Right lobe of liver (tissue), 6 donors: ENCODE data around the gene TULP3. TPM values are rescaled to one million over a fixed set of nuclear protein-coding genes. Genes with fewer than 3 reads are reported as not detected.

Source experiments
- ATAC-seq, 4 donors: fragments of 200-7000 bp; cut with Tn5 transposase; one replicate each; pipeline ENCODE4 v1.9.1; 2020; ENCODE audit warnings: mild to moderate bottlenecking in 4 of 4, moderate library complexity in 4 of 4
- DNase-seq, 3 donors: peaks; one replicate each; pipeline ENCODE4 v3.0.0-alpha.2; 2020
- H3K27ac ChIP-seq, 3 donors: fragments of 200-600 bp; one replicate each; pipeline ENCODE4 v1.8.0; 2022
- H3K27me3 ChIP-seq, 2 donors: fragments of 200-600 bp; one replicate each; pipeline ENCODE4 v1.8.0; 2022
- H3K36me3 ChIP-seq, 4 donors: fragments of 200-600 bp; sonication (generic) in 1 of 4; one replicate each; pipeline versions ENCODE4 v1.5.1 to v1.8.0; 2017 to 2022; ENCODE audit warnings: control low read depth in 1 of 4
- H3K4me1 ChIP-seq, 4 donors: fragments of 200-600 bp; sonication (generic) in 1 of 4; one replicate each; pipeline versions ENCODE4 v1.5.1 to v1.8.0; 2017 to 2022; ENCODE audit warnings: control low read depth in 1 of 4
- H3K4me3 ChIP-seq, 3 donors: fragments of 200-600 bp; one replicate each; pipeline ENCODE4 v1.8.0; 2022
- H3K9me3 ChIP-seq, 4 donors: fragments of 200-600 bp; sonication (generic) in 1 of 4; one replicate each; pipeline versions ENCODE4 v1.5.1 to v1.8.0; 2017 to 2022; ENCODE audit warnings: control low read depth in 1 of 4
- CTCF ChIP-seq, 4 donors: fragments of 200-600 bp in 3 of 4; fragments of 450-650 bp in 1 of 4; IDR thresholded peaks; one replicate each; pipeline versions ENCODE4 v1.5.1 to v1.8.0; 2016 to 2022; ENCODE audit warnings: antibody characterized with exemption in 4 of 4, mild to moderate bottlenecking in 2 of 4
- POLR2A ChIP-seq: fragments of 450-650 bp; IDR thresholded peaks from one replicate; pipeline ENCODE4 v1.6.1; 2017; ENCODE audit warnings: antibody characterized with exemption, mild to moderate bottlenecking
- WGBS: methylation state at CpG from one replicate; pipeline ENCODE4 v1.1.6; 2018; ENCODE audit warnings: low coverage, low lambda C conversion rate; ENCODE audit not compliant: insufficient coverage; ENCODE audit errors: missing lambda C conversion rate; 5-methylcytosine and 5-hydroxymethylcytosine counted together
- intact Hi-C, 2 donors: fragments of 100-400 bp; cut with DNase I; formaldehyde crosslinking; loops; one replicate each; pipeline versions ENCODE4 v1.11.2 to v1.14.1; 2022
- long read RNA-seq: library from polyadenylated mRNA; unstranded; transcript quantifications from one replicate; pipeline ENCODE4 v2.0.0, GENCODE V29; 2019
- total RNA-seq, 6 experiments: library from RNA; depleted of rRNA in 2 of 6; stranded (reverse); fragments of >200 nt in 2 of 6; fragmentation: NEBNext Ultra II Directional in 3 of 6; extraction: Animal tissue kit (Norgen Biotek cat#: 25700) in 3 of 6; gene quantifications; one replicate each; pipeline versions ENCODE4 v1.1.0 to v1.2.4, GENCODE V29; 2016 to 2023
- donor health status: DM: no; HTN: yes; CAD: no.
- donor health status: DM: no; HTN: no; CAD: no.
- donor health status: DM: no; HTN: no; CAD: no.
- donor health status: DM: no; HTN: yes; CAD: no.
- donor health status: DM: no; HTN: yes; CAD: no.

The TULP3 gene, protein sequence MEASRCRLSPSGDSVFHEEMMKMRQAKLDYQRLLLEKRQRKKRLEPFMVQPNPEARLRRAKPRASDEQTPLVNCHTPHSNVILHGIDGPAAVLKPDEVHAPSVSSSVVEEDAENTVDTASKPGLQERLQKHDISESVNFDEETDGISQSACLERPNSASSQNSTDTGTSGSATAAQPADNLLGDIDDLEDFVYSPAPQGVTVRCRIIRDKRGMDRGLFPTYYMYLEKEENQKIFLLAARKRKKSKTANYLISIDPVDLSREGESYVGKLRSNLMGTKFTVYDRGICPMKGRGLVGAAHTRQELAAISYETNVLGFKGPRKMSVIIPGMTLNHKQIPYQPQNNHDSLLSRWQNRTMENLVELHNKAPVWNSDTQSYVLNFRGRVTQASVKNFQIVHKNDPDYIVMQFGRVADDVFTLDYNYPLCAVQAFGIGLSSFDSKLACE
- 10 to 100 TPM in 1 of 6 experiments, 1 to 10 TPM in 5; 2.4 to 12.6 (median 5.4) TPM for total RNA-seq
- long read RNA-seq, partial matches to known transcripts = 0 of 1 reads
- long read RNA-seq, other reads (novel, unspliced or antisense) = 1 of 1 reads

GRCh38 chr12:2890388-2891239 is at the start of gene TULP3:
TSS of gene TULP3 (plus strand) at chr12:2890891. CDS start at chr12:2890948, 57 bp downstream.
- DNase-seq = peak; percentile 99
- intact Hi-C loops = no loop called here
- Histone ChIP-seq H3K4me1 (no peaks in the 10 kb centered on the region), H3K27ac (peak within 1 kb of the TSS; percentile 89 to 98 (median 91)), H3K9me3 (no peaks in the 10 kb centered on the region), H3K36me3 (no peaks in the 10 kb centered on the region), H3K4me3 (peak within 1 kb of the TSS; percentile 72 to 97 (median 95)), H3K27me3 (no peaks in the 10 kb centered on the region)
- peak; percentile 76 for TF ChIP-seq POLR2A
- peak in 1 of 4 donors; percentile 13 for TF ChIP-seq CTCF (IDR thresholded peaks at IDR 0.05)
- WGBS = 0% methylated on average over 9 of the region's 83 CpGs
- ATAC-seq = peak; percentile 93 to 99 (median 98)

DNA sequence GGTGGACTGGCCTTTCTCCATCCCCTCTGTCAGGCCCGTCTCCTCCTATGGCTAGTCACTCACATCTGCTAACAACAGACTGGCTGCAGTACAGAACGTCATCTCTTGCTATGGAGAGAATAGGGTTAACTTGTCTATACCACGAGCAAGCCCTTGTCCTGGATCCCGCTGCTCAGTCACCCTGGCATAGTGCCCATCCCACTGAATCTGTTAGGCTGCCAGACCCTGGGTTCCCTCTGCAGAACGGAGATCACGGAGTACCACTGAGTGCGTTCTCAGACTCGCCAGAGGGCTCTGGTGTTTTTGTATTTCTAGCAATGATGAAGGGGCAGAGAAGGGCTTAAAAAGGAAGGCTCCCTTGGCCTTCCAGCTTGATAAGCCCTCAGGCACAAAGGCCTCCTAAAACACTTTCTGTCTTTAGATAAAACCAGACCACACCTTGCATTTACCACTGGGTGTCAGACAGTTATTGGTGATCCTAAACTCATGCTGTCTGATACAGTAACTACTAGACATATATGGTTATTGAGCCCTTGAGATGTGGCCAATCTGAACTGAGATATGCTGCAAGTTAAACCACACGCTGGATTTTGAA is 49.5 kb upstream of the TULP3 start:
- no peaks in the 10 kb centered on the region for H3K36me3 ChIP-seq
- TF ChIP-seq CTCF (IDR thresholded peaks at IDR 0.05) = no peak
- TF ChIP-seq POLR2A = no peak
- H3K9me3 ChIP-seq = no peaks in the 10 kb centered on the region
- intact Hi-C loops = no loop called here
- H3K27me3 ChIP-seq = no peaks in the 10 kb centered on the region
- H3K27ac ChIP-seq = no peak overlapping the region
- ATAC-seq (no peak), DNase-seq (no peak)
- no peak overlapping the region for H3K4me3 ChIP-seq
- WGBS = 58% methylated on average over 3 of the region's 9 CpGs
- H3K4me1 ChIP-seq = no peaks in the 10 kb centered on the region

GRCh38 chr12:2842948-2843347 is 47.7 kb upstream of the TULP3 start:
- no peaks in the 10 kb centered on the region for H3K4me1 ChIP-seq
- H3K36me3 ChIP-seq = no peaks in the 10 kb centered on the region
- 59% methylated on average over 5 of the region's 5 CpGs for WGBS
- no peaks in the 10 kb centered on the region for H3K27me3 ChIP-seq
- intact Hi-C loops = no loop called here
- H3K4me3 ChIP-seq = no peak overlapping the region
- ATAC-seq = no peak
- no peaks in the 10 kb centered on the region for H3K9me3 ChIP-seq
- no peak overlapping the region for H3K27ac ChIP-seq
- TF ChIP-seq CTCF (IDR thresholded peaks at IDR 0.05) (no peak), POLR2A (no peak)
- no peak for DNase-seq

DNA sequence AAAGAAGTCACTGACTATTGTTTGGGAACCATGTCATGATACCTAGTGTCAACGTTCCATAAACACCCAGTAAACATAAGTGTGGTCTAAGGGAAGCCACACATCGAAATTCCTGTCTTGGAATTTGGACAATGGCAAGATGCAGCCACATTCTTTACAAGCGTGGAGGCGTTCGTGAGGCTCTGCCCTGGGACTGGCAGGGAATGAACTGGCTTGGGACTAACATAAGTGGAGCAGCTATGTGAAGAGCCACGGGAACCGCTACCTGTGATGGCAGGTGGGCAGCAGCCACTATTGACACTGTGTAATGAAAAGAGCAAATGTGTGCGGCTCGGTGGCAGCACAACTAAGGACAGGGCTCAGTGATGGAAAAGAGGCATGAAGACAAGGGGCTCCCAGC is 45.9 kb upstream of the TULP3 start:
- no peak for DNase-seq
- Histone ChIP-seq H3K27me3 (no peaks in the 10 kb centered on the region), H3K4me1 (no peaks in the 10 kb centered on the region), H3K4me3 (no peak overlapping the region), H3K27ac (no peak overlapping the region), H3K9me3 (no peaks in the 10 kb centered on the region), H3K36me3 (no peaks in the 10 kb centered on the region)
- ATAC-seq = no peak
- 64% methylated on average over 5 of the region's 9 CpGs for WGBS
- intact Hi-C loops = no loop called here
- no peak for TF ChIP-seq CTCF (IDR thresholded peaks at IDR 0.05)
- TF ChIP-seq POLR2A = no peak
